Activated CD4-positive, alpha-beta memory T cell treated with anti-CD3 and anti-CD28 coated beads, Interleukin-2, amount 10 ng/mL, durations not matched to agents 7 days and 5 days (primary cell): Measurements from ENCODE around the gene PCIF1. TPM values are rescaled to one million over a fixed set of nuclear protein-coding genes. Genes with fewer than 3 reads are reported as not detected.
A peak's percentile ranks its signal among the peaks of the same experiment; 100 is the strongest.

Source experiments
- CTCF ChIA-PET: fragments of 350-600 bp; sonication (Branson Sonifier 250); formaldehyde crosslinking; loops from one replicate; lab custom pipeline; 2021; ENCODE audit warnings: antibody characterized with exemption, inconsistent platforms; lab: Charles Lee
- POLR2A ChIA-PET: fragments of 350-600 bp; sonication (Branson Sonifier 250); formaldehyde crosslinking; loops from one replicate; lab custom pipeline; 2021; ENCODE audit warnings: antibody characterized with exemption; lab: Charles Lee
- DNase-seq: peaks from one replicate; pipeline ENCODE4 v3.0.0-alpha.2; 2020
- H3K27ac Mint-ChIP-seq: one replicate; pipeline ENCODE4 v1.8.0; 2021; ENCODE audit warnings: mild to moderate bottlenecking, mixed read lengths
- H3K27me3 Mint-ChIP-seq: one replicate; pipeline ENCODE4 v1.8.0; 2021; ENCODE audit warnings: mixed read lengths
- H3K36me3 Mint-ChIP-seq: one replicate; pipeline ENCODE4 v1.8.0; 2021; ENCODE audit warnings: low read depth, mixed read lengths
- H3K4me1 Mint-ChIP-seq: one replicate; pipeline ENCODE4 v1.8.0; 2021; ENCODE audit warnings: mixed read lengths
- H3K4me3 Mint-ChIP-seq: one replicate; pipeline ENCODE4 v1.8.0; 2021; ENCODE audit warnings: mild to moderate bottlenecking, mixed read lengths
- H3K9me3 Mint-ChIP-seq: one replicate; pipeline ENCODE4 v1.8.0; 2021; ENCODE audit warnings: mixed read lengths
- total RNA-seq, 2 experiments: library from RNA; stranded (reverse); gene quantifications; one replicate each; pipeline ENCODE4 v1.2.3, GENCODE V29; 2021

PCIF1 gene
- total RNA-seq, 2 experiments from 2014 or later, result 44.2 to 45.7 TPM

DNA sequence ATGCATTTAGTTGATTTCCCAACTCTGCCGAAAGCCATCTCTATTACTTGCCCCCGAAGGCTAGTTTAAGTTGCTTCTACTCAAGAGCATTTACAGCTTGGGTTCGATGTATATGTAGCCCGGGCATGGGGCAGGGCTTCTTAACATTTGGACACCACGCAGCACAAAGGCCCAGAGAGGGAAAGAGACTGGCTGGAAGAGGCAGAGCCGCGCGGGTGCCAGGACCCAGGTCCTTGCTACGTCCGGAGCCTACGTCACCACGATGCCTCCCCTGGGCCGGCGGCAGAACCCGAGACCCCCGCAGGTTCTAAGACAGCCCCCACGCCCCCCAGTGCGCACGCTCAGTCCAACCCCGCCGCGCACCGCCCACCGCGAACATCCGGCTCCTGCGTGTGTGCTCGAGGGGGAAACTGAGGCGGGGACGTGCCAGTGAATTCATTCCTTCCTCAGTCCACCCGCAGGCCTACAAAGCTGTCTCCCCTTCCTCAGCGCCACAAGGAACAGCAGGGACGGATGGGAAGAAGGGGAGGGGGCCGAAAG, 367 bp upstream of the PCIF1 start:
- ChIA-PET POLR2A (interaction anchor here (0.7 to 8.4 kb wide), 37 partner anchors 9 to 640 kb away, joined by 3 to 138 read pairs (median 6); partner anchors contain the start of genes ACOT8, CTSA, ELMO2 and NEURL2), CTCF (interaction anchor here (0.7 to 5.9 kb wide), 14 partner anchors 9 to 135 kb away, joined by 3 to 73 read pairs (median 4); partner anchors contain the start of gene ZNF335)
- H3K4me3 Mint-ChIP-seq, result peak overlapping the region; percentile 87
- H3K36me3 Mint-ChIP-seq, result peaks cover 20% of the 10 kb centered on the region
- H3K4me1 Mint-ChIP-seq, result peaks cover 29% of the 10 kb centered on the region
- no peak for DNase-seq
- H3K27ac Mint-ChIP-seq, result peak overlapping the region; percentile 96
- no peaks in the 10 kb centered on the region for H3K27me3 Mint-ChIP-seq
- H3K9me3 Mint-ChIP-seq, result no peaks in the 10 kb centered on the region

DNA sequence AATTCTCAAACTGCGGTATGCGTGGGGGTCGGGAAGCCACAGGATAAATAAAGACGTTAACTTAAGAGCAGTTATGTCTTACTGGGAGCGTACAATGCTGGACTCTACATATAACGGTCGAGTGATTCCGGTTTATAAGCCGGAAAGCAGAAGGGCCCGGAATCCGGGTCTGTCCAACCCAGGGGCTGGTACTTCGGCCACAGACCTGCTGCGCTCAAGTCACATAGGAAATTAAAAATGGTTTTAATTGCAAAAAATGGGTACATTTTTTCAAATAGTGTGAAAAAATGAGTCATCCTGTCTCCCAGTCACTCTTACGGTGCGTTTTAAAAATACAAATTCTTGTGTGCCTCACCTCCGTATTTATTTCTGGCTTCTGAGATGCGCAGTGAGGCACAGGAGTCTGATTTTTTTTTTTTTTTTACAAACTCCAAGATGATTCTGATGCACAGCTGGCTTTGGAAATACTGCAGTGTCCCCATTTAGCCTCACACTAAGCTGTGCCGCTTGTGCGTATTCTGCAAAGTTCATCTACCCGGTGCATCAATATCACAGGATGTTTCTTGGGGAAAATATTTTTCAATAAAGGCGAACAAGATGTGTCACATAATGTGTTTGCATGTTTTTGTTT, 1.0 kb downstream of the PCIF1 start:
- Mint-ChIP-seq H3K27me3 (no peaks in the 10 kb centered on the region), H3K27ac (peak overlapping the region; percentile 89), H3K9me3 (no peaks in the 10 kb centered on the region), H3K4me1 (peaks cover 29% of the 10 kb centered on the region), H3K36me3 (peaks cover 33% of the 10 kb centered on the region), H3K4me3 (peak overlapping the region; percentile 87)
- no peak for DNase-seq
- ChIA-PET POLR2A (interaction anchor here (0.6 to 8.4 kb wide), 35 partner anchors 8 to 573 kb away, joined by 3 to 138 read pairs (median 6); partner anchors contain the start of genes ACOT8, CTSA, DNTTIP1 and NEURL2), CTCF (interaction anchor here (0.6 to 5.9 kb wide), 4 partner anchors 8 to 714 kb away, joined by 3 to 73 read pairs (median 4); partner anchors contain the start of genes SEMG2 and ZNF335)

DNA sequence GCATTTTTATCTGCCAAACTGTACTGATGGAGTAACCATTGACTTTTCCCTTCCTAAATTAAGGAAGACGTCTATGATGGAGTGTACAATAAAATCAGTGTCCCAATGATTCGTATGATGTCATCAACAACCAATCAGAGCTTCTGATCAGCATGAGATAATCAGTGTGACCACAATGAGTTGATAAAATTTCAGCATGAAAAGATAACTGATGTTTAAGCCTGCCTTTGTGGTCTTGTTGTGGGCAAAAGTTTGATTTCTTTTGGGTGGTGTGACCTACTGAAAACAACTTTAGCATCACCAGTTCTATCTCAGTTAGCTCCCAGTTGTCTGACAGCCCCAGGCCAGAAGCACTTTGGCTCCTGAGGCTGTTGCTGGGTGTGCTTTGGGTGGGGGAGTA, 3.3 kb downstream of the PCIF1 start:
- ChIA-PET CTCF (interaction anchor here (1.0 to 5.9 kb wide), 3 partner anchors 33 to 139 kb away, joined by 3 to 73 read pairs (median 14); partner anchors contain the start of gene ZNF335), POLR2A (interaction anchor here (0.9 to 8.4 kb wide), 9 partner anchors 9 to 125 kb away, joined by 3 to 138 read pairs (median 8); partner anchors contain the start of genes ACOT8, UBE2C, ZNF335 and ZSWIM1)
- H3K27me3 Mint-ChIP-seq, result no peaks in the 10 kb centered on the region
- H3K4me1 Mint-ChIP-seq, result peaks cover 29% of the 10 kb centered on the region
- H3K27ac Mint-ChIP-seq, result peak overlapping the region; percentile 77
- peak overlapping the region; percentile 50 for H3K4me3 Mint-ChIP-seq
- peaks cover 34% of the 10 kb centered on the region for H3K36me3 Mint-ChIP-seq
- DNase-seq, result no peak
- H3K9me3 Mint-ChIP-seq, result no peaks in the 10 kb centered on the region

DNA sequence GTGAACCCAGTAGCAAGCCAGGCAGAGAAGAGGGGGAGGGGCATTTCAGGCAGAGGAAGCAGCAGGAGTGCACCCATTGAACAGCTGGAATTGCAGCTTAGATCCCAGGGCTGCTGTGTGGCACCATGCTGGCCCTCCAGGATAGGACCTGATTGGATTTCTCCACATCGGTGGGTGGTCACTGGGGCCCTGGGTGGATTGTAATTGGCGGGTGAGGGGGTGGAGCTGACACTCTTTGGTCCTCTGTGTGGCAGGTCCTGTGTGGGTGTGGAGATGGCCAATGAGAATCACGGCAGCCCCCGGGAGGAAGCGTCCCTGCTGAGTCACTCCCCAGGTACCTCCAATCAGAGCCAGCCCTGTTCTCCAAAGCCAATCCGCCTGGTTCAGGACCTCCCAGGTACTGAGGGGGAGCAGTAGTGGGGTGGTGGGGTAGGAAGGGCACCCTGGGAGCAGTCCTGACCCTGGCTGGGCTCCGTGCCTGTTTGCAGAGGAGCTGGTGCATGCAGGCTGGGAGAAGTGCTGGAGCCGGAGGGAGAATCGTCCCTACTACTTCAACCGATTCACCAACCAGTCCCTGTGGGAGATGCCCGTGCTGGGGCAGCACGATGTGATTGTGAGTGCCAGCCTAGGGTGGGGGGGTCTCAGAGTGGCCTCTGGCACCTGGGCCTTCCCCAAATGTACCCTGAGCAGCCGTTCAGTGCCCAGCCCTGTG, 4.4 kb downstream of the PCIF1 start:
- no peak for DNase-seq
- Mint-ChIP-seq H3K27me3 (no peaks in the 10 kb centered on the region), H3K36me3 (peaks cover 45% of the 10 kb centered on the region), H3K27ac (no peak overlapping the region), H3K4me3 (no peak overlapping the region), H3K9me3 (no peaks in the 10 kb centered on the region), H3K4me1 (peaks cover 31% of the 10 kb centered on the region)
- ChIA-PET POLR2A (interaction anchor here (1.1 to 8.4 kb wide), 8 partner anchors 8 to 147 kb away, joined by 3 to 138 read pairs (median 8); partner anchors contain the start of genes ACOT8, DNTTIP1, WFDC3 and ZNF335), CTCF (interaction anchor here (1.0 to 2.7 kb wide), 2 partner anchors 115 to 140 kb away, joined by 3 to 14 read pairs; no protein-coding TSS in a partner anchor)

DNA sequence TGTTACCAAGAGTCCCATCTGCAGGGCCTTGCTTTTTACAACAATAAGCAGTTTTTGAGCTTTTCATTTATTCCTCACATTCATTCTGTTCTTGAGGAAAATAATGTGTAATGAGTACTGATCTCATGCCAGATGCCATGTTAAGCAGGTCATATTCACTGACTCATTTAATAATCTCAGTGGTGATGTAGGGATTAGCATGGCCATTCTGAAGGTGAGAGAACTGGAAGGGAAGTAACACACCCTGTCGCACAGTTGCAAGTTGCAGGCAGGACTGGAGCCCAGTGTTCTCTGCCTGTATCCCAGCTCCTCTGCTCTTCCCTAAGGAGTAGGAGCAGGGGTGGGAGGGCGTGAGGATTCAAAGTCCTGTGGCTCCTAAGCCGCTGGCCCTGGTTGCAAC, 5.6 kb downstream of the PCIF1 start:
- ChIA-PET CTCF (interaction anchor here (0.9 to 1.0 kb wide), 2 partner anchors 30 to 32 kb away, joined by 3 to 4 read pairs; partner anchors contain the start of gene ZNF335), POLR2A (interaction anchor here (1.1 to 1.4 kb wide), 2 partner anchors 9 to 148 kb away, joined by 3 to 4 read pairs; partner anchors contain the start of genes DNTTIP1 and WFDC3)
- Mint-ChIP-seq H3K4me1 (peaks cover 43% of the 10 kb centered on the region), H3K27me3 (no peaks in the 10 kb centered on the region), H3K4me3 (no peak overlapping the region), H3K27ac (no peak overlapping the region), H3K36me3 (peaks cover 57% of the 10 kb centered on the region), H3K9me3 (no peaks in the 10 kb centered on the region)
- DNase-seq, result no peak

DNA sequence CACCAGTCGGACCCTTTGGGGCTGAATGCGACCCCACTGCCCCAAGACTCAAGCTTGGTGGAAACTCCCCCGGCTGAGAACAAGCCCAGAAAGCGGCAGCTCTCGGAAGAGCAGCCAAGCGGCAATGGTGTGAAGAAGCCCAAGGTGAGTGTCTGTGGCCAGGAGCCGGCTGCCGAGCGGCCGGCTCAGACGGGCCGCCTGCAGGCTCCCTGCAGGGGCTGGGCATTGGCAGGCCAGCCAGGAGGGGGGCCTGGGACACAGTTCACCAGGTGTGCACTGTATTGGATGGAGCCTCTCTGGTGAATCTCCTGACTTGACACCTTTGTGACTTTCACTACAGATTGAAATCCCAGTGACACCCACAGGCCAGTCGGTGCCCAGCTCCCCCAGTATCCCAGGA, 6.0 kb downstream of the PCIF1 start:
- CTCF ChIA-PET, result interaction anchor here (0.9 to 1.0 kb wide), 2 partner anchors 29 to 31 kb away, joined by 3 to 4 read pairs; partner anchors contain the start of gene ZNF335
- H3K4me3 Mint-ChIP-seq, result no peak overlapping the region
- H3K27me3 Mint-ChIP-seq, result no peaks in the 10 kb centered on the region
- DNase-seq, result no peak
- H3K4me1 Mint-ChIP-seq, result peaks cover 45% of the 10 kb centered on the region
- H3K36me3 Mint-ChIP-seq, result peaks cover 59% of the 10 kb centered on the region
- H3K9me3 Mint-ChIP-seq, result no peaks in the 10 kb centered on the region
- no peak overlapping the region for H3K27ac Mint-ChIP-seq
- POLR2A ChIA-PET, result no interaction called here

DNA sequence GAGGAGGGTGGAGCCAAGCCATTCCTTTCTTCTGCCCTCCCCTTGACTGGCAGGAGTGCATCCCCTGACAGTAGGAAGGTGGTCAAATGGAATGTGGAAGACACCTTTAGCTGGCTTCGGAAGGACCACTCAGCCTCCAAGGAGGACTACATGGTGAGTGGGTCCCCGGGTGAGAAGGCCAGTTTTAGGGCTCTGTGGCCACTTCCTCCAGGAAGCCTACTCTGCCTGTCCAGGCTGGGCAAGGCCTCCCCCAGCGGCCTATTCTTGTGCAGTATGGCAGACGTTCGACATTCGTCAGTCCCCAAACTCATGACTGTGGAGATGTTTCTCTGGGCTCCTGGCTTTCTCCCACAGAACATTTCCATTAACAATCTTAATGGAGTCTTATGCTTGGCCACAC, 9.1 kb downstream of the PCIF1 start:
- ChIA-PET CTCF (interaction anchor here (1.1 to 2.2 kb wide), 8 partner anchors 9 to 144 kb away, joined by 3 to 9 read pairs (median 4); partner anchors contain the start of gene PCIF1), POLR2A (interaction anchor here (1.0 to 1.8 kb wide), 9 partner anchors 9 to 152 kb away, joined by 3 to 7 read pairs (median 4); partner anchors contain the start of genes DNTTIP1, PCIF1, WFDC3 and ZNF335)
- H3K27me3 Mint-ChIP-seq, result no peaks in the 10 kb centered on the region
- H3K4me1 Mint-ChIP-seq, result peaks cover 39% of the 10 kb centered on the region
- H3K9me3 Mint-ChIP-seq, result no peaks in the 10 kb centered on the region
- H3K27ac Mint-ChIP-seq, result peak overlapping the region; percentile 71
- DNase-seq, result no peak
- no peak overlapping the region for H3K4me3 Mint-ChIP-seq
- peaks cover 64% of the 10 kb centered on the region for H3K36me3 Mint-ChIP-seq

DNA sequence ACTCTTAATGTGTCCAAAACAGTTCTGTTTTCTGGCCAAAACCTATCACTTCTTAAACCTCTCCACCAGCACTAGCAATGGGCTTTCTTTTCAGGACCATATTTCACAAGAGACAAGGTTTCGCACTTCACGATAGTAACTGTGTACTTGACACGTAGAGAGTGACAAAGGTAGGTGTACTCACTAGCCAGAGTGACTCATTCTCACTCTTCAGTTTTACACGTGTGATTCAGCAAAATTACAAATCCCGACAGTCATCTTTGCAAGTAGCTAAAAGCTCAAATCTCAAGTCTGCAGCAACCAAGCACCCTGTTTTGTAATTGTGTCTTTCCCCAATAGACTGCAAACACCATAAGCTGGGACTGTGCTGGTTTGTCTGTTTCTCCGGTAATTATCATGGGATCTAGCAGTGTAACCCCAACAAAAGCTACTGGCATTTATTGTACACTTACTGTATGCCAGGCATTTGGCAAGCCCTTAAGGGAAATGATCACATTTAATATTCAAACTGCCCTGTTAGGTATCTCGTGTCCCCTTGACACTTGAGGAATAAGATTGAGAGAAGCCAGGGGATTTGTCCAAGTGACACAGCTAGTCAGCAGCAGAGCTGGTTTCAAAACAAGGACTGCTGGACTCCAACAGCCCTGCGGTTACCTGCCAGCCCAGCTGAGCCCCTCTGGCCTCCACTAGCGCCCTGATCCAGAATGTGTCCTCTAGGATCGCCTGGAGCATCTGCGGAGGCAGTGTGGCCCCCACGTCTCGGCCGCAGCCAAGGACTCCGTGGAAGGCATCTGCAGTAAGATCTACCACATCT, 9.9 kb downstream of the PCIF1 start:
- H3K4me3 Mint-ChIP-seq, result no peak overlapping the region
- H3K9me3 Mint-ChIP-seq, result no peaks in the 10 kb centered on the region
- POLR2A ChIA-PET, result interaction anchor here (0.9 to 8.9 kb wide), 9 partner anchors 8 to 152 kb away, joined by 3 to 56 read pairs (median 4); partner anchors contain the start of genes DNTTIP1, PCIF1, UBE2C and WFDC3
- H3K27me3 Mint-ChIP-seq, result no peaks in the 10 kb centered on the region
- H3K36me3 Mint-ChIP-seq, result peaks cover 64% of the 10 kb centered on the region
- CTCF ChIA-PET, result interaction anchor here (1.1 to 2.2 kb wide), 7 partner anchors 10 to 145 kb away, joined by 3 to 9 read pairs (median 4); partner anchors contain the start of gene PCIF1
- H3K27ac Mint-ChIP-seq, result peak overlapping the region; percentile 71
- no peak for DNase-seq
- peaks cover 38% of the 10 kb centered on the region for H3K4me1 Mint-ChIP-seq

DNA sequence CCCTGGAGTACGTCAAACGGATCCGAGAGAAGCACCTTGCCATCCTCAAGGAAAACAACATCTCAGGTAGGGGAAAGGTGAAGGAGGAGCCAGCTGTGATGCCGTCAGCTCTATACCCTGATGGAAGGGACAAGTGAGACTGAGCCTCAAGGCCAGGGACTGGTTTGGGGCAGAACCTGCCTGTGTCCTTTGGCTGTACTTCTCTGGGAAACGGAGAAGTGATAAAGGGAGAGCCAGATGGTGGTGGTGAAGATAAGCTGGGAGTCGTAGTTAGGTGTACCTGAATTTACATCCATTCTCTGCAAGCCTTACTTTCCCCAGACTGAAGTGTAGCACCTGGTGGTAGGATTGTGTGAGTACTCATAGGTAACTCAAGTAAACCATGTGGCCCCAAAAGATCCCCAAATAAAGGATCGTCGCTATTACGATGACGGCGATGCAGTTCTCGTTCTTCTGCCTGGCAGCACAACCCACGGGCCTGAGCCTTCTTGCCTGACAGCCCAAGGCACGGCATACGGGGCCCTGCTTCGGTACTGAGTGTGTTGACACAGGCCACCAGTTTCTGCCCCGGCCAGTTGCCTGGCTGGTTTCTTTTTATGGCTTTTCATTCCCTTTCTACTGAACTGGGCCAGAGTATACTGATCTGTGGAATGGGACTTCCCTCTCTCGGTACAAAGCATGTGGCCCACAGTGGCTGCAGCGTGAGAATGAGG, 10.6 kb downstream of the PCIF1 start:
- ChIA-PET POLR2A (interaction anchor here (0.9 to 8.9 kb wide), 9 partner anchors 8 to 153 kb away, joined by 3 to 56 read pairs (median 4); partner anchors contain the start of genes DNTTIP1, PCIF1 and WFDC3), CTCF (interaction anchor here (1.2 to 2.2 kb wide), 4 partner anchors 12 to 146 kb away, joined by 3 to 9 read pairs (median 6); no protein-coding TSS in a partner anchor)
- Mint-ChIP-seq H3K36me3 (peaks cover 62% of the 10 kb centered on the region), H3K27me3 (no peaks in the 10 kb centered on the region), H3K4me3 (no peak overlapping the region), H3K4me1 (peaks cover 38% of the 10 kb centered on the region), H3K9me3 (no peaks in the 10 kb centered on the region), H3K27ac (peak overlapping the region; percentile 31)
- DNase-seq, result no peak

DNA sequence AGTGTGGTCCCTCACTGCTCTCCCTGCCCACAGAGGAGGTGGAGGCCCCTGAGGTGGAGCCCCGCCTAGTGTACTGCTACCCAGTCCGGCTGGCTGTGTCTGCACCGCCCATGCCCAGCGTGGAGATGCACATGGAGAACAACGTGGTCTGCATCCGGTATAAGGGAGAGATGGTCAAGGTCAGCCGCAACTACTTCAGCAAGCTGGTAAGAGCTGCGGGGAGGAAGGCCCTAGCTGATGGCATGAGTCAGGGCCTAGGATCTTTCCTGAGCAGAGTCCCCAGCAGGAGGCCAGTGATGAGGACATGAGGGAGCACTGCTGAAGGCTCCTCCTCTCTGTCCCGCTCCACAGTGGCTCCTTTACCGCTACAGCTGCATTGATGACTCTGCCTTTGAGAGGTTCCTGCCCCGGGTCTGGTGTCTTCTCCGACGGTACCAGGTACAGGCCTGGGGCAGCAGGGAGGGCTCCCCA, 11.2 kb downstream of the PCIF1 start:
- no peaks in the 10 kb centered on the region for H3K9me3 Mint-ChIP-seq
- no peak for DNase-seq
- H3K36me3 Mint-ChIP-seq, result peaks cover 65% of the 10 kb centered on the region
- no peaks in the 10 kb centered on the region for H3K27me3 Mint-ChIP-seq
- H3K4me1 Mint-ChIP-seq, result peaks cover 38% of the 10 kb centered on the region
- H3K27ac Mint-ChIP-seq, result peak overlapping the region; percentile 80
- ChIA-PET CTCF (interaction anchor here (1.3 to 2.2 kb wide), 2 partner anchors 25 to 146 kb away, joined by 4 to 9 read pairs; no protein-coding TSS in a partner anchor), POLR2A (interaction anchor here (1.0 to 8.9 kb wide), 6 partner anchors 9 to 65 kb away, joined by 3 to 56 read pairs (median 6); partner anchors contain the start of genes PCIF1 and ZNF335)
- H3K4me3 Mint-ChIP-seq, result no peak overlapping the region
